Measurements from ENCODE around the gene CERS3. TPM values are rescaled to one million over a fixed set of nuclear protein-coding genes. Genes with fewer than 3 reads are reported as not detected.

The CERS3 gene
- total and polyA plus RNA-seq, 4 donors = not detected

GRCh38 chr15:100526027-100526481 lies 2.7 kb downstream of the CERS3 start:
- Histone ChIP-seq H3K27ac (ENCODE audit: low read depth in 1 of 2, low read length in 2 of 2) (peak overlapping the region in 1 of 2 donors; percentile 54), H3K4me1 (ENCODE audit: control insufficient read depth in 4 of 4, insufficient read depth in 4 of 4, low read length in 3 of 4) (peaks cover 0 to 11% (median 10%) of the 10 kb centered on the region in 4 donors), H3K4me3 (ENCODE audit: low read depth in 1 of 3, low read length in 3 of 3) (no peak overlapping the region), H3K9me3 (ENCODE audit: control insufficient read depth in 4 of 4, low read length in 3 of 4) (no peaks in the 10 kb centered on the region), H3K27me3 (ENCODE audit: control insufficient read depth in 4 of 4, insufficient read depth in 4 of 4, low read length in 3 of 4) (no peaks in the 10 kb centered on the region), H3K36me3 (ENCODE audit: control insufficient read depth in 4 of 4, insufficient read depth in 3 of 4, low read depth in 1 of 4, low read length in 3 of 4) (no peaks in the 10 kb centered on the region), H3K9ac (ENCODE audit: low read depth in 1 of 2, low read length in 2 of 2) (no peak overlapping the region)
- no peak for DNase-seq (ENCODE audit: low spot score)
- peak; percentile 20 for TF ChIP-seq CTCF (IDR thresholded peaks at IDR 0.05; ENCODE audit: low read depth, low read length, missing input control)
- TF ChIP-seq HNF4A (conservative IDR thresholded peaks at IDR 0.05) = peak; percentile 39 to 59
- no peak for TF ChIP-seq RAD21 (IDR thresholded peaks at IDR 0.05)
- TF ChIP-seq JUND (IDR thresholded peaks at IDR 0.05) = peak in 1 of 2 donors; percentile 43
- peak; percentile 52 to 72 for TF ChIP-seq RXRA (IDR thresholded peaks at IDR 0.05)
- no peak for TF ChIP-seq ATF3 (IDR thresholded peaks at IDR 0.05)
- no peak for TF ChIP-seq HNF4G (IDR thresholded peaks at IDR 0.05)
- TF ChIP-seq, protein P1, sequence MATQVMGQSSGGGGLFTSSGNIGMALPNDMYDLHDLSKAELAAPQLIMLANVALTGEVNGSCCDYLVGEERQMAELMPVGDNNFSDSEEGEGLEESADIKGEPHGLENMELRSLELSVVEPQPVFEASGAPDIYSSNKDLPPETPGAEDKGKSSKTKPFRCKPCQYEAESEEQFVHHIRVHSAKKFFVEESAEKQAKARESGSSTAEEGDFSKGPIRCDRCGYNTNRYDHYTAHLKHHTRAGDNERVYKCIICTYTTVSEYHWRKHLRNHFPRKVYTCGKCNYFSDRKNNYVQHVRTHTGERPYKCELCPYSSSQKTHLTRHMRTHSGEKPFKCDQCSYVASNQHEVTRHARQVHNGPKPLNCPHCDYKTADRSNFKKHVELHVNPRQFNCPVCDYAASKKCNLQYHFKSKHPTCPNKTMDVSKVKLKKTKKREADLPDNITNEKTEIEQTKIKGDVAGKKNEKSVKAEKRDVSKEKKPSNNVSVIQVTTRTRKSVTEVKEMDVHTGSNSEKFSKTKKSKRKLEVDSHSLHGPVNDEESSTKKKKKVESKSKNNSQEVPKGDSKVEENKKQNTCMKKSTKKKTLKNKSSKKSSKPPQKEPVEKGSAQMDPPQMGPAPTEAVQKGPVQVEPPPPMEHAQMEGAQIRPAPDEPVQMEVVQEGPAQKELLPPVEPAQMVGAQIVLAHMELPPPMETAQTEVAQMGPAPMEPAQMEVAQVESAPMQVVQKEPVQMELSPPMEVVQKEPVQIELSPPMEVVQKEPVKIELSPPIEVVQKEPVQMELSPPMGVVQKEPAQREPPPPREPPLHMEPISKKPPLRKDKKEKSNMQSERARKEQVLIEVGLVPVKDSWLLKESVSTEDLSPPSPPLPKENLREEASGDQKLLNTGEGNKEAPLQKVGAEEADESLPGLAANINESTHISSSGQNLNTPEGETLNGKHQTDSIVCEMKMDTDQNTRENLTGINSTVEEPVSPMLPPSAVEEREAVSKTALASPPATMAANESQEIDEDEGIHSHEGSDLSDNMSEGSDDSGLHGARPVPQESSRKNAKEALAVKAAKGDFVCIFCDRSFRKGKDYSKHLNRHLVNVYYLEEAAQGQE (IDR thresholded peaks at IDR 0.05) = no peak
- peak; percentile 65 for TF ChIP-seq YY1 (IDR thresholded peaks at IDR 0.05)
- TF ChIP-seq FOXA1 (IDR thresholded peaks at IDR 0.05) = peak; percentile 66
- peak in 1 of 2 donors; percentile 23 for TF ChIP-seq EGR1 (IDR thresholded peaks at IDR 0.05; ENCODE audit: low read depth in 2 of 2)
- TF ChIP-seq, protein P2, sequence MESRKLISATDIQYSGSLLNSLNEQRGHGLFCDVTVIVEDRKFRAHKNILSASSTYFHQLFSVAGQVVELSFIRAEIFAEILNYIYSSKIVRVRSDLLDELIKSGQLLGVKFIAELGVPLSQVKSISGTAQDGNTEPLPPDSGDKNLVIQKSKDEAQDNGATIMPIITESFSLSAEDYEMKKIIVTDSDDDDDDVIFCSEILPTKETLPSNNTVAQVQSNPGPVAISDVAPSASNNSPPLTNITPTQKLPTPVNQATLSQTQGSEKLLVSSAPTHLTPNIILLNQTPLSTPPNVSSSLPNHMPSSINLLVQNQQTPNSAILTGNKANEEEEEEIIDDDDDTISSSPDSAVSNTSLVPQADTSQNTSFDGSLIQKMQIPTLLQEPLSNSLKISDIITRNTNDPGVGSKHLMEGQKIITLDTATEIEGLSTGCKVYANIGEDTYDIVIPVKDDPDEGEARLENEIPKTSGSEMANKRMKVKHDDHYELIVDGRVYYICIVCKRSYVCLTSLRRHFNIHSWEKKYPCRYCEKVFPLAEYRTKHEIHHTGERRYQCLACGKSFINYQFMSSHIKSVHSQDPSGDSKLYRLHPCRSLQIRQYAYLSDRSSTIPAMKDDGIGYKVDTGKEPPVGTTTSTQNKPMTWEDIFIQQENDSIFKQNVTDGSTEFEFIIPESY (IDR thresholded peaks at IDR 0.05) = peak; percentile 32
- no peak for TF ChIP-seq FOXA2 (IDR thresholded peaks at IDR 0.05)
- peak; percentile 43 for TF ChIP-seq MAX (IDR thresholded peaks at IDR 0.05)
- WGBS = 24% methylated on average over 6 of the region's 6 CpGs

GRCh38 chr15:100525436-100525835 lies 3.3 kb downstream of the CERS3 start:
- H3K9ac ChIP-seq (ENCODE audit: low read depth in 1 of 2, low read length in 2 of 2) = no peak overlapping the region
- H3K36me3 ChIP-seq (ENCODE audit: control insufficient read depth in 4 of 4, insufficient read depth in 3 of 4, low read depth in 1 of 4, low read length in 3 of 4) = no peaks in the 10 kb centered on the region
- H3K4me1 ChIP-seq (ENCODE audit: control insufficient read depth in 4 of 4, insufficient read depth in 4 of 4, low read length in 3 of 4) = peaks cover 0 to 11% (median 10%) of the 10 kb centered on the region in 4 donors
- no peaks in the 10 kb centered on the region for H3K9me3 ChIP-seq (ENCODE audit: control insufficient read depth in 4 of 4, low read length in 3 of 4)
- no peak for DNase-seq (ENCODE audit: low spot score)
- WGBS = 38% methylated on average over 1 of the region's 1 CpG
- H3K27ac ChIP-seq (ENCODE audit: low read depth in 1 of 2, low read length in 2 of 2) = no peak overlapping the region
- H3K27me3 ChIP-seq (ENCODE audit: control insufficient read depth in 4 of 4, insufficient read depth in 4 of 4, low read length in 3 of 4) = no peaks in the 10 kb centered on the region
- TF ChIP-seq, protein P2 (IDR thresholded peaks at IDR 0.05) = no peak
- TF ChIP-seq EGR1 (IDR thresholded peaks at IDR 0.05; ENCODE audit: low read depth in 2 of 2) = no peak
- H3K4me3 ChIP-seq (ENCODE audit: low read depth in 1 of 3, low read length in 3 of 3) = no peak overlapping the region

Data from liver (tissue), 9 donors.